Hematopoietic multipotent progenitor cell treated with erythropoietin and hydrocortisone succinate and interleukin-3 and kit ligand, for 15 days (in vitro differentiated cells): ENCODE results near the gene NPVF.
A peak's percentile ranks its signal among the peaks of the same experiment; 100 is the strongest.

Experiments used
- DNase-seq: peaks from one replicate; pipeline ENCODE4 v3.0.0-alpha.2; 2015; ENCODE audit warnings: low spot score

NPVF gene

GRCh38 chr7:25234336-25234735 lies 6.0 kb upstream of the NPVF start:
- no peak for DNase-seq

DNA sequence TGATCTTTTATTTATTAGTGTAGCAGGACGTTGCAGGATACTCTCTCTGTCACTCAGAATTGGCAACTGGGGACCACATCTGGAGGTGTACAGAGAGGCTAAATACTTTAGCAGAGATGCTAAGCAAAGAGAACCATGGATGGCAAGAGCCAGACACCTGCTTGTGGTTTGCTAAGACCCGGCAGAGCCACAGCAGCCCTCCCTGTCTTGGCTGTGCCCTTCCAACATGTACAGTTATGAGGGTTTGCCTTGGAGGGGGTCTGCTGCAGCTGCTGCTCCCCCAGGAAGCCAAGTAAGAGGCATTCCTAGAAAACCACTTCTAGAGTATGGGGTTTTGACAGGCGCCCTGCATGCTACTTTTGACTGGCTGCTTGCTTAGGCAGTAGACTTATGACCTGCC lies 5.1 kb downstream of the NPVF start:
- no peak for DNase-seq

DNA sequence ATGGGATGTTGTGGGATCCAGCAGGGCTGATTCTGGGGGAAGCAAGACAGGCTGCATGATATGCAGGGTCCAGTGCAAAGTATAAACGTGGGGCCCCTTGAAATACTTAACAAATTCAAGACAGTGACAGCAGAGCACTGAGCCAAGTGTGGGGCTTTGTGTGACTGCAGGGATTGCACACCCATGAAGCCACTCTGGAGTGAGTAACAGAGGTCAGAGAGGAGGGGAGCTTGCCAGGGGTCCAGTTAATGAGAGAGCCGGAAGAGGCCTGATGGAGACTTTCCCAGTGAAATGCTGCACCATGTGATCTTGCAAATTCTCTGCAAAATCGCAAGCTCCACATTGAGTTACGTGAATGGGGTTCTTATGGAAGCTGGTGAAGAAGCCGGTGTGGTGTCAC lies 5.6 kb downstream of the NPVF start:
- DNase-seq, result no peak

GRCh38 chr7:25221009-25221408 lies 7.3 kb downstream of the NPVF start:
- no peak for DNase-seq

DNA sequence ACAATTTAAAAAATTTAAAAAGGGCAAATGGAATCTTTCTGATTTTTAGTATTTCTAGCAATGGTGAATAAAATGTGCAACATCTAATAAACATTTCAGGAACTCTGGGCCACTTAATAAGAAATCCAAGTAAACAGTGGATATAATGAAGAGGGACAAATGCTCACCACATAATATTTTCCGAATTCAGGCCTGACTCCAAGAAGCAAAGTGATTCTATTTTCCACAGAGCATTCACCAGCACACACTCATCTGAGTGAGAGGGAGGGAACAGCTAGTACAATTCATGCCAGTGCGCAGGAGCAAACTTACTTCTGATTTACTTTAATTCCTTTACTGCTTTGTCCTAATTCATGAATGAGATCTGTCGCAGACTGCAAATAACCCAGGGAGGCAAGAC lies 10.1 kb downstream of the NPVF start:
- no peak for DNase-seq

GRCh38 chr7:25216837-25217236 lies 11.4 kb downstream of the NPVF start:
- DNase-seq, result peak; percentile 63

DNA sequence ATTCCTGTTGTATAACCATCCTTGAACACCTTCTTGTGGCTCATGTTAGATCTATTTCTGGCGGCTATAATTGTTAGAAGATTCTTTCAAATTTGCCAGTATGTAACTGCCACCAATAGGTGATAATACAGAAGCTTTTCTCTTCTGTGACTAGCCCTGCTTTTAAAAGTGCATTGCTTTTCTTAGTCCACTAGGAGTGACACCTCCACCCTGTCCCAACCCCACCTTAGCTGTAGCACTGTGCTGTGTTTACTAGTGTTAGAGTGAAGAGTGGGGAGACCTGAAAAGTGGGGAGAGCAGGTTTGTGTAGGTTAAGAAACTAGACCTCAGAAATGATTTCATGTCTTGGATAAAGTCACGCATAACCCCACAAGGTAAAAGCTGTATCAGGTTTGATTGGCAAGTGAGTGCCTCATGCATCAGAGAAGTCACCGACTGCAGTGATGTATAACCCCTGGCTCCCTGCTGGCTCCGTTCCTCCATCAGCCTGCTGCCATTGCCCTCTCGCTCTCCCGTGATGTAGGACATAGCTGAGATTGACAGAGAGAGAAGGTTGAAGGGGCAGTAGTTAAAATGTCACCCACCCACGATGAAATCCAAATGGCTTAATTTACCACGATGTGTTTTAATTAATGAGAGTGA lies 12.5 kb downstream of the NPVF start:
- no peak for DNase-seq

DNA sequence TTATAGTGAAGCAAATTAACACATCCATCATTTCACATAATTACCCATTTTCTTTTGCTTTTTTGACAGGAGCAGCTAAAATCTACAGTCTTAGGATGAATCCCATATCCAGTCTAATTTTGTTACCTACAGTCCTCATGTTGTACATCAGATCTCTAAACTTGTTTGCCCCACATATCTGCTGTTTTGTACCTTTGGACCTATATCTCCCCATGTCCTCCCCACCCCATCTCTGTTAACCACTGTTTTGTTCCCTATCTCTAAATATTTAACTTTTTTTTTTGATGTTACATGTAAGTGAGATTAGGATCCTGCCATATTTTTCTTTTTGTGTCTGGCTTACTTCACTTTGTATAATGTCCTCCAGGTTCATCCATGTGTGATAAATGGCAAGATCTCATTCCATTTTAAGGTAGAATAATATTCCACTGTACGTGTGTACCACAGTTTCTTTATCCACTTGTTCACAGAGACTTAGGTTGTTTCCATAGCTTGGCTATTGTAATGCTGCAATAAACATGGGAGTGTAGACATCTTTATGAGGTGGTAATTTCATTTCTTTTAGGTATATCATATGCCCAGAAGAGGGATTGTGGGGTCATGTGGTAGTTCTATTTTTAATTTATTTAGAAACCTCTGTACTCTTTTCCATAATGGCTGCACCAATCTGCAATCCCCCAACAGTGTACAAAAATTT lies 19.6 kb downstream of the NPVF start:
- no peak for DNase-seq

DNA sequence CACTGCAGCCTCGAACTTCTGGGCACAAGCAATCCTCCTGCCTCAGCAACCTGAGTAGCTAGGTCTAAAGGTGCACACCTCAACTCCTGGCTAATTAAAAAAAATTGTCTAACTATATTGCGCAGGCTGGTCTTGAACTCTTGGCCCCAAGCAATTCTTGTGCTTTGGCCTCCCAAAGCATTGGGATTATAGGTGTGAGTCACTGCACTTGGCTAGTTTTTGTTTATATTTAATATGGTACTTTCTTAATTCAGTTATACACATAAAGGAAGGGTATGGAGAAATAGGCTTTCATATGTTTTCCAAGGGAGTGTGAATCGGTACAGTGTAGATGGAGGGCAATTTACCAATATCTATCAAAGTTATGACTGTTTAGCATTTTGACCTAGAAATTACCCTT lies 20.4 kb downstream of the NPVF start:
- DNase-seq, result no peak

- DNase-seq, result no peak
These were observed 21.5 kb downstream of the NPVF start for GRCh38 chr7:25206765-25207164.

- DNase-seq, result no peak
These were observed 32.0 kb downstream of the NPVF start for GRCh38 chr7:25196132-25196896.

GRCh38 chr7:25194036-25194435 lies 34.2 kb downstream of the NPVF start:
- no peak for DNase-seq

DNA sequence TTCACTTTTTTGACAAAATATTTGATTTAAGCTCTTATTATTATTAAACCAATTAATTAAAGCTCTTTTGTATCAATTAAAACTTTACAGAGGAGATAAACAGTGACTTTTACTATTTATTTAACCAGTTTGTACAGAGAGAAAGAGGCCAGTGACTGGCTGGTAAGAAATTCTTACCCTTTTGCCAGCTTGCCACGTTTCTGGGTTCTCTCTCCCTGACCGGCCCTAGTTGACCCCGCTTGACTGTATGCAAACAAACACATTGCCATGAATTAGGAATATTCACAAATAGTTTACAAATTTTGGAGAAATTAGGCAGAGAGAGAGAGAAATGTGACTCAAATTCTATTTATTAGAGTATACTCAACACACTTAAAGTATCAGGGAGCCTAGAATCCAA lies 36.2 kb downstream of the NPVF start:
- DNase-seq, result no peak

GRCh38 chr7:25189197-25189596 lies 39.1 kb downstream of the NPVF start:
- DNase-seq, result no peak

DNA sequence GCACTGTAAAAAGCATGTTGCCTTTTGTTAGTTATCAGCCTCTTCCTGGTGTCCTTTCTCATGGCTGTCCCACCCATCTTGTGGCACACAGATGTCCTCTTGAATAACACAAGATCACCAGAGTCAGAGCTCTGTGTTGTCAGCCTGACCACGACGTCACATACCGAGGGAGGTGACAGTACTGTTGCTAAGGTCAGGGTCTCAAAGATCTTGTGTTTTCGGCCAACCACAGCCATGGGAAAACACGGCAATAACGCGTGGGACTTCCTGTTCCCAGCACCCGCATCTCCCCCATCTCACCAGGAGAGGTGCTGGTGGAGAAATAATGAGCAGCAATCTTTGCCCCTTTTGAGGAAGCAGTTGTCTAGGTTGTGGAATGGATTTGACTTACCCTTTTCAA lies 40.4 kb downstream of the NPVF start:
- DNase-seq, result no peak

DNA sequence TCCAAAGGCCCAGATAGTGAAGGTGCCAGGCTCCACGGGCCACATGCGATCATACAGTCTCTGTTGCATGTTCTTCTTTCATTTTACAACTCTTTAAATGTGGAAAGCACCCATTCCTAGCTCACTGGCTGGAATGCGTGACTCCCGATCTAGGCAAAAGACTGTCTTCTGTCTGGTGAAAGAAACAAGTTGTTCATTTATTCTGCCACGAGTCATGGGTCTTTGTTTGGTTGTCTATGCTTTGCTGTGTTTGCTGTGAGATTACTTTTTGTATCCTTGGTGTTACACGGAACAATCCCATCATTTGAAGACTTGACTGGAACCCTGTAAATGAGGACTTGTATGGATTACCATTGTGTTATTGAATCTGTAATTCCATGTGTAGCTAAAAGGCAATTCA lies 41.9 kb downstream of the NPVF start:
- DNase-seq, result no peak

DNA sequence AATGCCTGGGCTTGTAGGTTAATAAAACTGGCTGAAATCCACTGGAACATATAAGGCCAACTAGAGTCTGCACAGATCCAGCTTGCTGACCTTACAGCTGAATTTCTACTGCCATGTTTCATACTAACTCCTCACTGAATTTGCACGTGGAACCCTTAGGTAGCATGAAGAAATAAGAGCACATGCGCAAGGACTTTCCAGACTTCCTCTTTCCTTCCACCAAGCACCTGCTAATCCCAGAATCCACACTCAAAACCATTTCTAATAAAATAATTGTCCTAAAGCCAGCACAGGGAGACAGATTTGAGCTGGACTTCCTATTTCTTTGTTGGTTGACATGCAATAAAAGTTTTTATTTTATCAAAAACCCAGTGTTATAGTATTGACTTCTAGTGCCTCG lies 46.8 kb downstream of the NPVF start:
- DNase-seq, result no peak

DNA sequence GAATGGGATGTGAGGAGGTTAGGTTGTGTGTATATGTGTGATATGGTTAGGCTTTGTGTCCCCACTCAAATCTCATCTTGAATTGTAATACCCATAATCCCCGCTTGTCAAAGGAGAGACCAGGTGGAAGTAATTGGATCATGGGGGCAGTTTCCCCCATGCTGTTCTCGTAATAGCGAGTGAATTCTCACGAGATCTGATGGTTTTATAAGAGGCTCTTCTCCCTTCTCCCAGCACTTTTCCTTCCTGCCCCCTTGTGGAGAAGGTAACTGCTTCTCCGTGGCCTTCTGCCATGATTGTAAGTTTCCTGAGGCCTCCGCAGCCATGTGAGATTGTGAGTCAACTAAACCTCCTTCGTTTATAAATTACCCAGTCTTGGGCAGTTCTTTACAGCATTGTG lies 47.3 kb downstream of the NPVF start:
- no peak for DNase-seq

DNA sequence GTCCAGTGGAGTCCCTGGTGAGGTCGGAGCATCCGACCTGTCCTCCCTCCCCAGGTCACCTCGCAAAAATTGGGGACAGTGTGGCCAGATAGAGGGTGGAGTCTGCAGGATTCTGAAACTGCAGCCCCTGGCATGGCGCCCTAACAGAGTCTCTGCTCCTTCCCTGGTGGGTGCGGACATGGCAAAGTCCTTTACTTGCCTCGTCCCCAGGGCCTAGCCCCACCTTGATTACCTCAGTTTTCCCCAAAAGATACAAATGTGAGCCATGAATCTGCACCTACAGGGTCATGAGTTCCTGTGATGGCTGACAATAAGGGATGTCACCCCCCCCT lies 47.7 kb downstream of the NPVF start:
- no peak for DNase-seq

DNA sequence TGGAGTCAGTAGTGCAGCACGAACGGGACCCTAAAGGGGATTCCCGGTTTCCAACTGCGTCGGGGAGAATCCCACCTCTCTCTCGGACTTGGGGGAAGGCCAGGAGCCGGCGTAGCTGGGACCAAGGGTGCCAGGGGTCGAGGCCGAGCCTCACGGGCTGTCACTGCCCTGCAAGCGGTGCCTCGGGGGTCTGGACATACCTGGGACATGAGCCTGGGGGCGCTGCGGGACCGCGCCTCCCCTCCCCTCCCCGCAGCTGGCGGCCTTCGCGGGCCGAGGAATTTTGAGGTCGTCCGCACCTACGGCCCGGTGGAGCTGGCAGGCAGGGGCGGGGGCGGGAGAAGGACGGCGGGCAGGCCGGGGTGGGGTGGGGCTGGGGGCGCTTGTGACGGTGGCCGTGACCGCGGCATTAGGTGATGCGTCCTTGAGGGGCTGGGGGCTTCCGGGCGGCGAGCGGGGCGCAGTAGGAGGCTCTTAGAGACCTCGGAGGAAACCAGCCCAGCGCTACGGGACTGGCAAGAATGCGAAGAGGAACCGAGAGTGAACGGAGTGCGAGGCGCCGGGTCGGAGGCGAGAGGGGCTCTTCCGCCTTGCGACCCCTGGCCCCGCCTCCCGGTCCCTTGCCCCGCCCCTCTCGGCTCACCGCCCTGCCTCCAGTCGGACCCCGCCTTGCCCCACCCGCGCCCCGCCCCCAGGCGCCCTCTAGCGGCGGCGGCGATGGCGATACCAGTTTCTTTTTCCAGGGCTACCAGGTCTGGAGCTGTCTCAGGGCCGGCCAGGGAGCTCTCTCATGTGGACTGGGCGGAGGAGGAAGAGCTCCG lies 48.3 kb downstream of the NPVF start:
- DNase-seq, result peak; percentile 79

DNA sequence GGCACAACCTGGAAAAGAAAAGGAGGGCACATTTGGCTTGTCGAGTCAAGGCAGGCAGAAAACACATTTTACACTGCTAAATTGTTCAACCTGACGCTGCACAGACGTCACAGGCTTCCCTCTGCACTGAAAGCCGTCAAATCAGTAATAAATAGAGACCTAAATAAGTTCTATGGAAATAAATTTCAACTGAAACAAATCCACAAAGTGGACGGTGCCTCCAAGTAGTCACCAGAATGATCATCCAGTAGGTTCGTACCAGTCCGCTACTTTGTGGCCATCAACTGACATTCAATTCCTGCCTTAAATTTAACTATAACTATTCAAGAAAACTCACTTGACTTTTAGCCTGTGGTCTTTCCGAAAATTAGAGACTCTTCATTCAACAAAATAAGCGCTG lies 49.0 kb downstream of the NPVF start:
- no peak for DNase-seq
